WTC11 (cell line): ENCODE results near the gene PAM. TPM values are rescaled to one million over a fixed set of nuclear protein-coding genes. Genes with fewer than 3 reads are reported as not detected.

ENCODE experiments used
- ATAC-seq: fragments of 200-7000 bp; cut with Tn5 transposase; 2 replicates; pipeline ENCODE4 v1.10.0; 2021; ENCODE audit warnings: mild to moderate bottlenecking, moderate library complexity
- CTCF ChIA-PET: fragments of 300-600 bp; sonication (Branson Sonifier 250); formaldehyde crosslinking; loops from one replicate; lab custom pipeline; 2021; ENCODE audit warnings: antibody characterized with exemption; lab: Charles Lee
- POLR2A ChIA-PET: fragments of 350-600 bp; sonication (Branson Sonifier 250); formaldehyde crosslinking; loops from one replicate; lab custom pipeline; 2021; ENCODE audit warnings: antibody characterized with exemption; lab: Charles Lee
- DNase-seq: peaks from one replicate; pipeline ENCODE4 v3.0.0; 2021; ENCODE audit warnings: low spot score
- H3K27ac Mint-ChIP-seq: 2 replicates; pipeline ENCODE4 v1.8.0; 2021; ENCODE audit warnings: mixed read lengths
- H3K27me3 Mint-ChIP-seq: 2 replicates; pipeline ENCODE4 v1.8.0; 2021; ENCODE audit warnings: low read depth, mild to moderate bottlenecking, moderate library complexity, mixed read lengths
- H3K36me3 Mint-ChIP-seq: 2 replicates; pipeline ENCODE4 v1.8.0; 2021; ENCODE audit warnings: mixed read lengths
- H3K4me1 Mint-ChIP-seq: 2 replicates; pipeline ENCODE4 v1.8.0; 2022; ENCODE audit warnings: mixed read lengths
- H3K4me3 Mint-ChIP-seq: 2 replicates; pipeline ENCODE4 v1.8.0; 2021; ENCODE audit warnings: mild to moderate bottlenecking, moderate library complexity, mixed read lengths
- H3K9me3 Mint-ChIP-seq: 2 replicates; pipeline ENCODE4 v1.8.0; 2021; ENCODE audit warnings: mixed read lengths
- CREB1 ChIP-seq: sonication (generic); formaldehyde crosslinking; IDR thresholded peaks from 2 replicates; pipeline ENCODE4 v1.8.0; 2023; ENCODE audit warnings: mild to moderate bottlenecking, missing genetic modification reagents
- E2F5 ChIP-seq: sonication (generic); formaldehyde crosslinking; IDR thresholded peaks from 2 replicates; pipeline ENCODE4 v1.8.1; 2022; ENCODE audit warnings: mild to moderate bottlenecking, moderate library complexity, missing genetic modification reagents
- ELF4 ChIP-seq: sonication (generic); formaldehyde crosslinking; IDR thresholded peaks from 2 replicates; pipeline ENCODE4 v1.8.1; 2022; ENCODE audit warnings: low read depth, mild to moderate bottlenecking, moderate library complexity, missing genetic modification reagents
- ETV6 ChIP-seq: sonication (generic); formaldehyde crosslinking; IDR thresholded peaks from 2 replicates; pipeline ENCODE4 v1.8.1; 2022; ENCODE audit warnings: mild to moderate bottlenecking, missing genetic modification reagents
- FOXJ3 ChIP-seq: sonication (generic); formaldehyde crosslinking; IDR thresholded peaks from 2 replicates; pipeline ENCODE4 v1.9.0; 2021; ENCODE audit warnings: missing genetic modification reagents, mild to moderate bottlenecking, borderline replicate concordance
- GABPB1 ChIP-seq: sonication (generic); formaldehyde crosslinking; IDR thresholded peaks from 2 replicates; pipeline ENCODE4 v1.8.1; 2023; ENCODE audit warnings: mild to moderate bottlenecking, missing genetic modification reagents
- GTF2I ChIP-seq: fragments of 250-450 bp; sonication (Bioruptor Pico); conservative IDR thresholded peaks from 2 replicates; pipeline ENCODE4 v1.4.0; 2021; ENCODE audit warnings: mild to moderate bottlenecking
- IRF1 ChIP-seq: sonication (generic); formaldehyde crosslinking; IDR thresholded peaks from 2 replicates; pipeline ENCODE4 v1.8.0; 2023; ENCODE audit warnings: missing genetic modification reagents
- KAT7 ChIP-seq: sonication (generic); formaldehyde crosslinking; IDR thresholded peaks from 2 replicates; pipeline ENCODE4 v1.8.1; 2023; ENCODE audit warnings: missing genetic modification reagents, mild to moderate bottlenecking, borderline replicate concordance
- NFATC4 ChIP-seq: fragments of 250-450 bp; sonication (Bioruptor Pico); IDR thresholded peaks from 2 replicates; pipeline ENCODE4 v1.9.0; 2021; ENCODE audit warnings: mild to moderate bottlenecking
- NFYB ChIP-seq: sonication (generic); formaldehyde crosslinking; conservative IDR thresholded peaks from 2 replicates; pipeline ENCODE4 v1.8.0; 2022; ENCODE audit warnings: low read depth, missing genetic modification reagents
- SMAD3 ChIP-seq: sonication (generic); formaldehyde crosslinking; IDR thresholded peaks from 2 replicates; pipeline ENCODE4 v1.8.0; 2022; ENCODE audit warnings: missing genetic modification reagents, mild to moderate bottlenecking, borderline replicate concordance
- SMAD4 ChIP-seq: sonication (generic); formaldehyde crosslinking; IDR thresholded peaks from 2 replicates; pipeline ENCODE4 v1.8.0; 2022; ENCODE audit warnings: mild to moderate bottlenecking, missing genetic modification reagents
- SOX15 ChIP-seq: fragments of 250-450 bp; sonication (Bioruptor Pico); IDR thresholded peaks from 2 replicates; pipeline ENCODE4 v1.9.0; 2021; ENCODE audit warnings: mild to moderate bottlenecking
- TEAD1 ChIP-seq: sonication (generic); formaldehyde crosslinking; IDR thresholded peaks from 2 replicates; pipeline ENCODE4 v1.8.0; 2022; ENCODE audit warnings: mild to moderate bottlenecking, missing genetic modification reagents
- TEAD4 ChIP-seq: sonication (generic); formaldehyde crosslinking; IDR thresholded peaks from 2 replicates; pipeline ENCODE4 v1.8.0; 2022; ENCODE audit warnings: mild to moderate bottlenecking, missing genetic modification reagents
- ZBTB21 ChIP-seq: sonication (generic); formaldehyde crosslinking; IDR thresholded peaks from 2 replicates; pipeline ENCODE4 v1.8.1; 2023; ENCODE audit warnings: mild to moderate bottlenecking, missing genetic modification reagents, borderline replicate concordance
- ZNF121 ChIP-seq: sonication (generic); formaldehyde crosslinking; IDR thresholded peaks from 2 replicates; pipeline ENCODE4 v1.8.0; 2023; ENCODE audit warnings: missing genetic modification reagents
- total RNA-seq: library from RNA; stranded (reverse); gene quantifications from 3 replicates; pipeline ENCODE4 v1.2.3, GENCODE V29; 2021
- TF ChIP-seq, protein P1 (sequence below): sonication (generic); formaldehyde crosslinking; IDR thresholded peaks from 2 replicates; pipeline ENCODE4 v1.8.1; 2023; ENCODE audit warnings: mild to moderate bottlenecking, moderate library complexity, missing genetic modification reagents
- TF ChIP-seq, protein P2 (sequence below): sonication (generic); formaldehyde crosslinking; conservative IDR thresholded peaks from 2 replicates; pipeline ENCODE4 v1.8.1; 2023; ENCODE audit warnings: mild to moderate bottlenecking, low read depth, missing genetic modification reagents, moderate library complexity
- TF ChIP-seq, protein P3 (sequence below): sonication (generic); formaldehyde crosslinking; IDR thresholded peaks from 2 replicates; pipeline ENCODE4 v1.8.1; 2022; ENCODE audit warnings: mild to moderate bottlenecking, missing genetic modification reagents, moderate library complexity, borderline replicate concordance
- TF ChIP-seq, protein P4 (sequence below): fragments of 250-450 bp; sonication (Bioruptor Pico); conservative IDR thresholded peaks from 2 replicates; pipeline ENCODE4 v1.9.0; 2021; ENCODE audit warnings: mild to moderate bottlenecking
- TF ChIP-seq, protein P5 (sequence below): sonication (generic); formaldehyde crosslinking; conservative IDR thresholded peaks from 2 replicates; pipeline ENCODE4 v1.8.1; 2022; ENCODE audit warnings: mild to moderate bottlenecking, missing genetic modification reagents

PAM gene
- total RNA-seq, 1 experiment from 2014 or later = 52.3 TPM

GRCh38 chr5:102815540-102816332 lies 60.6 kb downstream of the PAM start:
- ChIA-PET POLR2A (no interaction called here), CTCF (interaction anchor here (1.0 kb wide), 1 partner anchor 134 kb away, joined by 3 read pairs; no protein-coding TSS in a partner anchor)
- H3K36me3 Mint-ChIP-seq = no peaks in the 10 kb centered on the region
- H3K27ac Mint-ChIP-seq = no peak overlapping the region
- H3K4me3 Mint-ChIP-seq = no peak overlapping the region
- no peaks in the 10 kb centered on the region for H3K27me3 Mint-ChIP-seq
- H3K9me3 Mint-ChIP-seq = 0 out of 2 replicates have a peak, but pooled peaks cover 4% of the 10 kb centered on the region
- no peak for DNase-seq
- H3K4me1 Mint-ChIP-seq = peaks cover 8% of the 10 kb centered on the region
- TF ChIP-seq KAT7 (CRISPR knock-in tag) = no peak
- no peak for TF ChIP-seq SMAD3 (CRISPR knock-in tag)
- TF ChIP-seq, protein P1, sequence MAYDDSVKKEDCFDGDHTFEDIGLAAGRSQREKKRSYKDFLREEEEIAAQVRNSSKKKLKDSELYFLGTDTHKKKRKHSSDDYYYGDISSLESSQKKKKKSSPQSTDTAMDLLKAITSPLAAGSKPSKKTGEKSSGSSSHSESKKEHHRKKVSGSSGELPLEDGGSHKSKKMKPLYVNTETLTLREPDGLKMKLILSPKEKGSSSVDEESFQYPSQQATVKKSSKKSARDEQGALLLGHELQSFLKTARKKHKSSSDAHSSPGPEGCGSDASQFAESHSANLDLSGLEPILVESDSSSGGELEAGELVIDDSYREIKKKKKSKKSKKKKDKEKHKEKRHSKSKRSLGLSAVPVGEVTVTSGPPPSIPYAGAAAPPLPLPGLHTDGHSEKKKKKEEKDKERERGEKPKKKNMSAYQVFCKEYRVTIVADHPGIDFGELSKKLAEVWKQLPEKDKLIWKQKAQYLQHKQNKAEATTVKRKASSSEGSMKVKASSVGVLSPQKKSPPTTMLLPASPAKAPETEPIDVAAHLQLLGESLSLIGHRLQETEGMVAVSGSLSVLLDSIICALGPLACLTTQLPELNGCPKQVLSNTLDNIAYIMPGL (CRISPR knock-in tag) = no peak
- TF ChIP-seq CREB1 (CRISPR knock-in tag) = no peak
- TF ChIP-seq ZNF121 (CRISPR knock-in tag) = no peak
- no peak for TF ChIP-seq TEAD4 (CRISPR knock-in tag)
- no peak for TF ChIP-seq NFATC4 (CRISPR knock-in tag)
- no peak for TF ChIP-seq FOXJ3
- TF ChIP-seq ZBTB21 = no peak
- no peak for TF ChIP-seq E2F5 (CRISPR knock-in tag)
- TF ChIP-seq GTF2I = no peak
- no peak for ATAC-seq

GRCh38 chr5:102818345-102818744 lies 63.2 kb downstream of the PAM start:
- Mint-ChIP-seq H3K4me3 (no peak overlapping the region), H3K27ac (no peak overlapping the region)
- POLR2A ChIA-PET = no interaction called here

More at GRCh38 chr5:102818345-102818744, 63.2 kb downstream of the PAM start:
- Mint-ChIP-seq H3K9me3 (no peaks in the 10 kb centered on the region), H3K27me3 (no peaks in the 10 kb centered on the region), H3K36me3 (no peaks in the 10 kb centered on the region), H3K4me1 (peaks cover 8% of the 10 kb centered on the region)
- DNase-seq (no peak), ATAC-seq (no peak)
- CTCF ChIA-PET = no interaction called here
- TF ChIP-seq, protein P2, sequence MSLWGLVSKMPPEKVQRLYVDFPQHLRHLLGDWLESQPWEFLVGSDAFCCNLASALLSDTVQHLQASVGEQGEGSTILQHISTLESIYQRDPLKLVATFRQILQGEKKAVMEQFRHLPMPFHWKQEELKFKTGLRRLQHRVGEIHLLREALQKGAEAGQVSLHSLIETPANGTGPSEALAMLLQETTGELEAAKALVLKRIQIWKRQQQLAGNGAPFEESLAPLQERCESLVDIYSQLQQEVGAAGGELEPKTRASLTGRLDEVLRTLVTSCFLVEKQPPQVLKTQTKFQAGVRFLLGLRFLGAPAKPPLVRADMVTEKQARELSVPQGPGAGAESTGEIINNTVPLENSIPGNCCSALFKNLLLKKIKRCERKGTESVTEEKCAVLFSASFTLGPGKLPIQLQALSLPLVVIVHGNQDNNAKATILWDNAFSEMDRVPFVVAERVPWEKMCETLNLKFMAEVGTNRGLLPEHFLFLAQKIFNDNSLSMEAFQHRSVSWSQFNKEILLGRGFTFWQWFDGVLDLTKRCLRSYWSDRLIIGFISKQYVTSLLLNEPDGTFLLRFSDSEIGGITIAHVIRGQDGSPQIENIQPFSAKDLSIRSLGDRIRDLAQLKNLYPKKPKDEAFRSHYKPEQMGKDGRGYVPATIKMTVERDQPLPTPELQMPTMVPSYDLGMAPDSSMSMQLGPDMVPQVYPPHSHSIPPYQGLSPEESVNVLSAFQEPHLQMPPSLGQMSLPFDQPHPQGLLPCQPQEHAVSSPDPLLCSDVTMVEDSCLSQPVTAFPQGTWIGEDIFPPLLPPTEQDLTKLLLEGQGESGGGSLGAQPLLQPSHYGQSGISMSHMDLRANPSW (CRISPR knock-in tag) = no peak
- TF ChIP-seq, protein P3, sequence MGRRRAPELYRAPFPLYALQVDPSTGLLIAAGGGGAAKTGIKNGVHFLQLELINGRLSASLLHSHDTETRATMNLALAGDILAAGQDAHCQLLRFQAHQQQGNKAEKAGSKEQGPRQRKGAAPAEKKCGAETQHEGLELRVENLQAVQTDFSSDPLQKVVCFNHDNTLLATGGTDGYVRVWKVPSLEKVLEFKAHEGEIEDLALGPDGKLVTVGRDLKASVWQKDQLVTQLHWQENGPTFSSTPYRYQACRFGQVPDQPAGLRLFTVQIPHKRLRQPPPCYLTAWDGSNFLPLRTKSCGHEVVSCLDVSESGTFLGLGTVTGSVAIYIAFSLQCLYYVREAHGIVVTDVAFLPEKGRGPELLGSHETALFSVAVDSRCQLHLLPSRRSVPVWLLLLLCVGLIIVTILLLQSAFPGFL = no peak
- TF ChIP-seq IRF1 (CRISPR knock-in tag) (no peak), ELF4 (CRISPR knock-in tag) (no peak), NFYB (CRISPR knock-in tag) (no peak), TEAD1 (CRISPR knock-in tag) (no peak), GABPB1 (CRISPR knock-in tag) (no peak), ETV6 (CRISPR knock-in tag) (no peak), SMAD4 (CRISPR knock-in tag) (no peak), SOX15 (CRISPR knock-in tag) (no peak), SMAD3 (CRISPR knock-in tag) (no peak)
- TF ChIP-seq, protein P4, sequence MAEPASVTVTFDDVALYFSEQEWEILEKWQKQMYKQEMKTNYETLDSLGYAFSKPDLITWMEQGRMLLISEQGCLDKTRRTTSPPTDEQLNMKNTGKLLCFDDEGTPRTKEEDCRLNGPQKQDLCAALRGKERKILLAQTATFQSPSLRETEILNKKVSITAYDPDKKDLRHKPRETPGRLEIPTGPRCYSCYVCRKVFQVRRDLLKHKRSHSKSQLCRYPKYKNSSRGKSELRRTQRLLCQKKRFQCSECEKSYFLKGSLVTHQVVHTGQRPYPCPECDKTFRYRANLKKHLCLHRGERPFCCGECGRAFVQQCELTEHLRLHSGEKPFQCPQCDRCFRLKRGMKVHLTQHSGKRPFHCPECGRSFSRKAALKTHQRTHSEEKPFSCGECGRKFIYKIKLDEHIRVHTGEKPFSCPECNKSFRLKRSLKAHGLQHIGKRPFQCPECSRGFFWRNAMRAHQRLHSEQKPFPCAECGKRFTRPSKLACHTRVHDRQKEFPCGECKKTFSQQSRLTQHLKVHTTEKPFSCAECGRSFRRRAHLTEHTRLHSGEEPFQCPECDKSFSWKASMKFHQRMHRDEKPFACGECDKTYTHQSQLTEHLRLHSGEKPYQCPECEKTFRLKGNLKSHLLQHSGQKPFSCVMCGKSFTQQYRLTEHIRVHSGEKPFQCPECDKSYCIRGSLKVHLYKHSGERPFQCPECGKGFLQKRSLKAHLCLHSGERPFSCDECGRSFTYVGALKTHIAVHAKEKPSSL (CRISPR knock-in tag) = no peak
- TF ChIP-seq, protein P5, sequence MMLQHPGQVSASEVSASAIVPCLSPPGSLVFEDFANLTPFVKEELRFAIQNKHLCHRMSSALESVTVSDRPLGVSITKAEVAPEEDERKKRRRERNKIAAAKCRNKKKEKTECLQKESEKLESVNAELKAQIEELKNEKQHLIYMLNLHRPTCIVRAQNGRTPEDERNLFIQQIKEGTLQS (CRISPR knock-in tag) = no peak
